Central memory CD8-positive, alpha-beta T cell (primary cell): ENCODE data around the gene PPIH.
"Not testable (repeated sequence)": the region's sequence is repeated elsewhere in the genome, so short reads cannot be mapped to it uniquely, and the experiment has no call there.

Source experiments
- ATAC-seq: fragments of 150-1000 bp; cut with Tn5 transposase; replicated peaks from 2 replicates; pipeline ENCODE4 v1.10.0; 2022; ENCODE audit warnings: mild to moderate bottlenecking, moderate FRiP score, moderate number of reproducible peaks; ENCODE audit not compliant: poor library complexity, severe bottlenecking; ENCODE audit errors: extremely low read depth
- DNase-seq, 2 donors: peaks; one replicate each; pipeline ENCODE4 v3.0.0; 2021; ENCODE audit warnings: low spot score in 2 of 2
- H3K27ac Mint-ChIP-seq: one replicate; pipeline ENCODE4 v1.8.0; 2022; ENCODE audit warnings: low read depth, mild to moderate bottlenecking, moderate library complexity, mixed read lengths
- H3K27me3 Mint-ChIP-seq: one replicate; pipeline ENCODE4 v1.8.0; 2022; ENCODE audit warnings: mixed read lengths
- H3K36me3 Mint-ChIP-seq: one replicate; pipeline ENCODE4 v1.8.0; 2022; ENCODE audit warnings: mild to moderate bottlenecking, moderate library complexity, mixed read lengths; ENCODE audit not compliant: insufficient read depth
- H3K4me1 Mint-ChIP-seq: one replicate; pipeline ENCODE4 v1.8.0; 2022; ENCODE audit warnings: mixed read lengths
- H3K4me3 Mint-ChIP-seq: one replicate; pipeline ENCODE4 v1.8.0; 2022; ENCODE audit warnings: mild to moderate bottlenecking, moderate library complexity, mixed read lengths
- H3K9me3 Mint-ChIP-seq: one replicate; pipeline ENCODE4 v1.8.0; 2022; ENCODE audit warnings: mixed read lengths

PPIH gene

DNA sequence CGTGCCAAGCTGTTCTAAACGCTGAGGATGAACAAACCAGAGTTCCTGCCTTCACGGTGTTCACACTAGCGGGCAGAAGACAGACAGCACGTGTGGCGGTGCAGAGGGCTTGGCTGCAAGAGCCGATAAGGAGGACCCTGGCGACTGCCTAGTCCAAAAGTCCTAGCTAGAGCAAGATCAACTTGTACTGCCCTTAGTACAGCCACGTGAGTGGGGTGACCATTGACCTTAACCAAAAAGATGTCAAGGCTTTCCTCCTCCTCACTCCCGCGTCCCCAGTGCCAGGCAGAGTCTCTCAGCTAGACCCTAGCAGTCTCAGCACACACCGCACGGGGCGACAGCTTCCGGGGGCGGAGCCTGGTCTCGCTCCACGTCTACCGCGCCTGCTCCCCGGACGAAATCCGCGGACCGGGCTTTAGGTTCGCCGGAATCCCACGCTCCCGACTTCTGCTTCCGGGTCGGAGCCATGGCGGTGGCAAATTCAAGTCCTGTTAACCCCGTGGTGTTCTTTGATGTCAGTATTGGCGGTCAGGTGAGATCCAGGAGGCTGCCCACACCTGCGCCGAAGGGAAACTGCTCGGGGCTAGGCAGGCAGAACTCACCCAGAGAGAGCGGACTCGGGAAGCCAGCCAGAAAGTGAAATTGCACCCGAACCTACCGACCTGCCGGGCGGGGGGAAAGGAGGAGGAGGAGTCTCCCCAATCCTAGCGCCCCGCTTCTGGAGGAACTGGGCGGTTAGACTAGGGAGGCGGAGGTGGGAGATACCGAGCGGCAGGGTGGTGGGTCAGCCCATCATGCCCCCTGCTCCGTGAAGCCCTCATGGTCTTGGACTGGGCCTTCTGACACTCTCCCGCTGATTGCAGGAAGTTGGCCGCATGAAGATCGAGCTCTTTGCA lies at the start of gene PPIH:
Gene PPIH (plus strand): TSS at position 443 of the 896 bp plus-strand sequence. CDS start 24 bp downstream, at position 467.
- H3K9me3 Mint-ChIP-seq, result no peaks in the 10 kb centered on the region
- ATAC-seq (peak; percentile 97), DNase-seq (peak; percentile 87 to 88)
- peak within 1 kb of the TSS; percentile 95 for H3K27ac Mint-ChIP-seq
- H3K4me1 Mint-ChIP-seq, result peaks cover 46% of the 10 kb centered on the region
- H3K27me3 Mint-ChIP-seq, result no peaks in the 10 kb centered on the region
- H3K36me3 Mint-ChIP-seq, result peaks cover 27% of the 10 kb centered on the region
- H3K4me3 Mint-ChIP-seq, result peak within 1 kb of the TSS; percentile 96

DNA sequence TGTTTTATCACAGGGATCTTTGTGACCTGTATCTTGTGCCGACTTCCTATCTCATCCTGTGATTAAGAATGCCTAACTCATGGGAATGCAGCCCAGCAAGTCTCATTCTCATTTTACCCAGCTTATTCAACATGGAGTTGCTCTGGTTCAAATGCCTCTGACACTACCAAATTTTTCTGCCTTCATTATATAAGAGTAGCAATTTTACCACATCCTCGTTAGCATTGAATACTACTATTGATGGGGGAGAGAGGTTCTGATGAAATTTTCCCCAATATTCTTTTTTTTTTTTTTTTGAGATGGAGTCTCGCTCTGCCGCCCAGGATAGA lies 44.5 kb upstream of the PPIH start:
- Mint-ChIP-seq H3K4me3 (no peak overlapping the region), H3K27ac (no peak overlapping the region), H3K9me3 (no peaks in the 10 kb centered on the region), H3K27me3 (no peaks in the 10 kb centered on the region), H3K36me3 (no peaks in the 10 kb centered on the region), H3K4me1 (no peaks in the 10 kb centered on the region)
- DNase-seq (no peak), ATAC-seq (no peak)

DNA sequence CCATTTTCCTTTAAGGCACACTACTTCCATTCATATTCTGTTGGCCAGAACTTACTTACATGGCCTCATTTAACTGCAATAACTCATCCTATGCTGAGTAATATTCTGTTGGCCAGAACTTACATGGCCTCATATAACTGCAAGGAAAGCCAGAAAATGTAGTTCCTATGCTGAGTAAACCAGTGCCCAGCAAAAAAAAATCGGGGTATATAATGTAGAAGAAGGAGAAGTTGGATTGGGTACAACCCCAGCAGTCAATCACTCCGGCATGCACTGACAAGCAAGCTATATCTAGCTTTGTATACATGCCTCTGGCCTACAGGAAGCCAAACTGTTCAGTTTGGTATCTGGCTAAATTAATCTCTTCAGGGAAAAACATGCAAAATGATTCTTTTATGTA lies 39.4 kb upstream of the PPIH start:
- Mint-ChIP-seq H3K27ac (no peak overlapping the region), H3K4me3 (no peak overlapping the region), H3K4me1 (no peaks in the 10 kb centered on the region), H3K36me3 (no peaks in the 10 kb centered on the region), H3K27me3 (no peaks in the 10 kb centered on the region), H3K9me3 (no peaks in the 10 kb centered on the region)
- ATAC-seq, result no peak
- no peak for DNase-seq

- H3K27ac Mint-ChIP-seq, result no peak overlapping the region
- H3K4me1 Mint-ChIP-seq, result no peaks in the 10 kb centered on the region
- no peak overlapping the region for H3K4me3 Mint-ChIP-seq
- no peaks in the 10 kb centered on the region for H3K9me3 Mint-ChIP-seq
- no peaks in the 10 kb centered on the region for H3K36me3 Mint-ChIP-seq
- DNase-seq (no peak), ATAC-seq (no peak)
- H3K27me3 Mint-ChIP-seq, result no peaks in the 10 kb centered on the region
These were observed 37.9 kb upstream of the PPIH start for GRCh38 chr1:42620307-42620706.

DNA sequence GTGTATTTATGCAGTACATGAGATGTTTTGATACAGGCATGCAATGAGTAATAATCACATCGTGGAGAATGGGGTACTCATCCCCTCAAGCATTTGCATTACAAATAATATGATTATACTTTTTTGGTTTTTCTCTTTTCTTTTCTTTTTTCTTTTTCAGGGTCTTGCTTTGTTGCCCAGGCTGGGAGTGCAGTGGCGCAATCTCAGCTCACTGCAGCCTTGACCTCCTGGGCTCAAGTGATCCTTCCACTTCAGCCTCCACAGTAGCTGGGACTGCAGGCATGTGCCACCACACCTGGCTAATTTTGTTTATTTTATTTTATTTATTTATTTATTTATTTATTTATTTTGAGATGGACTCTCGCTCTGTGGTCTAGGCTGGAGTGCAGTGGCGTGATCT lies 37.0 kb upstream of the PPIH start:
- H3K27me3 Mint-ChIP-seq, DNase-seq, H3K9me3 Mint-ChIP-seq, H3K4me3 Mint-ChIP-seq, ATAC-seq, H3K27ac Mint-ChIP-seq, H3K4me1 Mint-ChIP-seq, H3K36me3 Mint-ChIP-seq: not testable (repeated sequence)

DNA sequence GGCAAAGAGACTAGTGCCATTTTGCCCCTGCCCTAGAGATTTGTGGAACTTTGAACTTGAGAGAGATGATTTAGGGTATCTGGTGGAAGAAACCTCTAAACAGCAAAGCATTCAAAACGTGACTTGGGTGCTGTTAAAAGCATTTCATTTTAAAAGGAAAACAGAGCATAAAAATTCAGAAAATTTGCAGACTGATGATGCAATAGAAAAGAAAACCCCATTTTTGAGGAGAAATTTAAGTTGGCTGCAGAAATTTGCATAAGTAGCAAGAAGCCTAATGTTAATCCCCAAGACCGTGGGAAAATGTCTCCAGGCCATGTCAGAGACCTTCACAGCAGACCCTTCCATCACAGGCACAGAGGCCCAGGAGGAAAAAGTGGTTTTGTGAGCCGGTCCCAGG lies 31.0 kb upstream of the PPIH start:
- H3K36me3 Mint-ChIP-seq, H3K27ac Mint-ChIP-seq, H3K27me3 Mint-ChIP-seq, H3K4me3 Mint-ChIP-seq, H3K4me1 Mint-ChIP-seq, DNase-seq, ATAC-seq, H3K9me3 Mint-ChIP-seq: not testable (repeated sequence)

- no peaks in the 10 kb centered on the region for H3K36me3 Mint-ChIP-seq
- H3K4me1 Mint-ChIP-seq, result no peaks in the 10 kb centered on the region
- no peaks in the 10 kb centered on the region for H3K9me3 Mint-ChIP-seq
- ATAC-seq, result no peak
- no peak overlapping the region for H3K27ac Mint-ChIP-seq
- no peak for DNase-seq
- H3K4me3 Mint-ChIP-seq, result no peak overlapping the region
- no peaks in the 10 kb centered on the region for H3K27me3 Mint-ChIP-seq
These were observed 19.1 kb upstream of the PPIH start for GRCh38 chr1:42639116-42639515.

DNA sequence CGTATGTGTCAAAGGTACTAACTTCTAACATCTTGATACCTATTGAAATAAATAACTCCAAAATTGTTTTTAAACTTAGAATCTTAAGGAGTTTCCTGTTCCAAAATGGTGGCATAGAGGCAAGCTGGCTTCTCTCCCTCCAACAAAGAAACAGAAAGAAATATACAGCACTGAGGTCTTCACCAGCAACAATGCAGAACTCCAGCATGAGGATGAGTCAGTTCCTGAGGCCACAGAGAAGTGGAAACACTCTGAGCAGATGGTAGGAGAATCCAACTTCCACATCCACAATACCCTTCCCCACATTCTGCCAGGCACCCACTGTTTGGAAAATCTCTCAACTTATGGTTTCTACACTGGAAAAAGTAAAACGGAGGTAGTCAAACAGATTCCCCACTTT lies 12.2 kb upstream of the PPIH start:
- no peak overlapping the region for H3K4me3 Mint-ChIP-seq
- ATAC-seq (no peak), DNase-seq (no peak)
- no peaks in the 10 kb centered on the region for H3K27me3 Mint-ChIP-seq
- no peaks in the 10 kb centered on the region for H3K9me3 Mint-ChIP-seq
- no peak overlapping the region for H3K27ac Mint-ChIP-seq
- H3K36me3 Mint-ChIP-seq, result no peaks in the 10 kb centered on the region
- no peaks in the 10 kb centered on the region for H3K4me1 Mint-ChIP-seq

DNA sequence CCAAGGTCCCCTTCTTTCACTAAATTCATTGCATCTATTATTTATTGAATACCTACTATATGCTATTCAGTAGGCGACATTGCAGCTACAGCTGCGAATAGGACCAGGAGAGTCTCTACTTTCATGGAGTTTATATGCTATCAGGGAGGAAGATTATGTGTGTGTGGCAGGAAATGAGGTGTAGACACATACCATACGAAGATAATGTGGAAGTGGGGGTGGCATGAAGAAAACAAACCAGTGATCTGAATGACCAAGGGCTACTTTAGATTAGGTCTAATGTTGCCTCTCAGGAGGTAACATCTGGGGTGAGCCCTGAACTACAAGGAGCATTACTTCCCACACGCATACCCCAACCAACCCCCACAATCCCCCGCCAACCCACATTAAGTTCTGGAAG lies 1.0 kb upstream of the PPIH start:
- DNase-seq (no peak), ATAC-seq (no peak)
- Mint-ChIP-seq H3K4me3 (peak overlapping the region; percentile 96), H3K27ac (peak overlapping the region; percentile 95), H3K9me3 (no peaks in the 10 kb centered on the region), H3K36me3 (peaks cover 25% of the 10 kb centered on the region), H3K27me3 (no peaks in the 10 kb centered on the region), H3K4me1 (peaks cover 46% of the 10 kb centered on the region)

DNA sequence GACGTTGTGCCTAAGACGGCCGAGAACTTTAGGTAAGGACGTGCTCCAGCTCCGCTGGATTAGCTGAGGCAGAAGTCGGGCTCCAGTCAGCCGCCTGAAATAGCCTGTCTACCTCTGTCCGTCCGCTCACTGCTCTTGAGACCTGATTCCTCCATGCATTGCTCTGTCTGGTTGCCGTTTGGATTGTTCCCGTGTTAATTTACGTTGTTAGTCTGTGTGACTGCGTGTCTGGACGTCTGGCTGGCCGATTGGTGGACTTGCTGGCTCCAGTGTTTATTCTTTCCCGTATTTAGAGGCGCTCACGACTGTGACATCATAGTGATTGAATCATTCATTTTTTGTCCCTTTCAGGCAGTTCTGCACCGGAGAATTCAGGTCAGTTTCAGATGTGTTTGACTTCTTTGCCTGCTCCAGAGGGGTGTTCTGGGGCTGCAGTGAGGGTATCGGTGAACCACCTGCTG lies 684 bp downstream of the PPIH start:
- DNase-seq (no peak), ATAC-seq (no peak)
- Mint-ChIP-seq H3K27ac (peak overlapping the region; percentile 95), H3K4me3 (peak overlapping the region; percentile 96), H3K27me3 (no peaks in the 10 kb centered on the region), H3K4me1 (peaks cover 46% of the 10 kb centered on the region), H3K9me3 (no peaks in the 10 kb centered on the region), H3K36me3 (peaks cover 30% of the 10 kb centered on the region)

DNA sequence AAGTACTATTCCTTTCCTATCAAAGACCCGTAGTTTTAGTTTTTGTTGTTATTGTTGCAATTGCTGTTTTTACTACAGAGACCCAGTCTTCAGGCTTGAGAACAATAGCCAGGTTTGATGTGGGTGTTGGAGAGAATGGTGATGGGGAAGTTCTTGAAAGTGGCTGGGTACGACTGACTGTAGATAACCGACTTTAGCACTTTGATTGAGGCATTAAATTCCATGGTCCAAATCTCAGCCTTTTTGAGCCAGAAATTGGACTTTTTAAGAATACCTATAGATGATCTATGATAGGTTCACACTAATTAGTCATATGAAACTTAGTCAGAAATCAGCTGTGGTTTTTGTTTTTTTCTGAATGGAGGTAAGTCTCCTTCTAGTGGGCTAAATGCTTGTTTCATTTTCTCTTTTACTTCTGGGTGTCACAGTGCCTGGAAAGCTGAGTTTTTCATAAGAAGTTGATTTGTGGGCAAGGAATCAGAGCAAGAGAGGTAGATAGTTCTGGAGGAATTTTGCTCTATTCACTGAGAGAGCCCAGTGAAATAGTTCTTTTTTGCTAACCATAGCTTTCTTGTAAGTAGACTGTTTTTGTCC lies 2.8 kb downstream of the PPIH start:
- DNase-seq (no peak), ATAC-seq (no peak)
- Mint-ChIP-seq H3K27me3 (no peaks in the 10 kb centered on the region), H3K4me1 (peaks cover 46% of the 10 kb centered on the region), H3K36me3 (peaks cover 41% of the 10 kb centered on the region), H3K27ac (peak overlapping the region; percentile 20), H3K4me3 (no peak overlapping the region), H3K9me3 (no peaks in the 10 kb centered on the region)

GRCh38 chr1:42669936-42670335 lies 11.7 kb downstream of the PPIH start:
- H3K9me3 Mint-ChIP-seq, result no peaks in the 10 kb centered on the region
- H3K27ac Mint-ChIP-seq, result no peak overlapping the region
- H3K36me3 Mint-ChIP-seq, result peaks cover 38% of the 10 kb centered on the region

DNA sequence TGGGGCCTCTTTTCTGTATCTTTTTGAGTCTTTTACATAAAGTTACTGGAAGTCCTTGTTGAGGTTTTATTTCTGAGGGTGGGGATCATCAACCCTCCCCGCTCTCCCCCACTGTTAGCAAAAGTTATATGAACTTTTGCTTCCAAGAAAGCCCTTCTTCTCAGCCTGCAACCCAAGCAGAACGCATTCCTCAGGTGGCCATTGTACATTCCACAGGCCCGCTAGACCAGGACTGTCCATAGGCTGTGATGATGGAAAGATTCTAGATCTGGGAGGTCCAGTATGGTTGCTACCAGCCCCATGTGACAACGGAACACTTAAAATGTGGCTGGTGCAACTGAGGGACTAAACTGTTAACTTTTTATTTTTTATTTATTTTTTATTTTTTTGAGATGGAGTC lies 12.2 kb downstream of the PPIH start:
- DNase-seq (no peak), ATAC-seq (no peak)
- Mint-ChIP-seq H3K4me1 (no peaks in the 10 kb centered on the region), H3K4me3 (no peak overlapping the region), H3K27me3 (no peaks in the 10 kb centered on the region), H3K9me3 (no peaks in the 10 kb centered on the region), H3K36me3 (peaks cover 36% of the 10 kb centered on the region), H3K27ac (no peak overlapping the region)

More at GRCh38 chr1:42669936-42670335, 11.7 kb downstream of the PPIH start:
- ATAC-seq (no peak), DNase-seq (no peak)
- no peak overlapping the region for H3K4me3 Mint-ChIP-seq
- no peaks in the 10 kb centered on the region for H3K27me3 Mint-ChIP-seq
- H3K4me1 Mint-ChIP-seq, result no peaks in the 10 kb centered on the region
